GM19035 (cell line): ENCODE results near the gene UROD.
"Not testable (repeated sequence)": the region's sequence is repeated elsewhere in the genome, so short reads cannot be mapped to it uniquely, and the experiment has no call there.

ENCODE experiments used
- ATAC-seq: cut with Tn5 transposase; IDR thresholded peaks from one replicate; pipeline ENCODE4 v1.9.1; 2021; ENCODE audit not compliant: unreplicated experiment

Gene UROD

DNA sequence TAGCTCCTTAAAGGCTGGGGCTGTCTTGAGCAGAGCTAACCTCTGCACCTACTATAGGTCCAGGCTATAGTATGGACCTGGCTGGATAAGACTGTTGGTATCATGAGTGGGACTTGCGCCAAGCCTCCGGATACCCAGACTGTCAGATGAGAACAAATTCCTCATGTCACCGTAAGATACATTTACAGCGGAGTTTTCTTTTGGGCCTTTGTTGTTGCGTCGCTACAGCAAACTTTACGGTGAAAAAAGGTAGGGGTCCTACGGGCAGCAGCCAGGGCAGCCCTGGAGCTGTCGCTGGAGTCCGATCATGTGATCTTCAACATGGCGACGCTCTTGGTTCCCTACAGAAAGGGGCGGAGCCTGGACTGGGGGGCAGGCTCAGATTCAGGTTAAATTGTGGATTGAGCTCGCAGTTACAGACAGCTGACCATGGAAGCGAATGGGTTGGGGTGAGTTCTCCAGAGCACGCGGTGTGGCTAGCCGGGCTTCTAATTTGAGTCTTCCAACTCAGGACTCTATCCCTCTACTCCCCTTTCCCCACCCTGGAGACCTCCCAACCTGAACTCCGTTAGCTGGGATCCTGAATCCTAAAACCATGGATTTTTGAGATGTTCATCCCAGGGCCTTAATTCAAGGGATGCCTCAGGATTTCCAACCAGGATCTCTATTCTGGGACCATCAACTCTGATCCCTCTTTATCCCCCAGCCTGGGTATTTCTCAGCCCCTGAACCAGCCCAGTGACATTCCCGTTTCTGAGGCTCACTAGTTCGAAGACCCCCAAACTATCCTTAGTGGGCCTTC, at the start of gene UROD:
Gene UROD (plus strand): TSS at position 418 of the 802 bp plus-strand sequence. CDS start 12 bp downstream, at position 430.
- peak; percentile 72 for ATAC-seq

DNA sequence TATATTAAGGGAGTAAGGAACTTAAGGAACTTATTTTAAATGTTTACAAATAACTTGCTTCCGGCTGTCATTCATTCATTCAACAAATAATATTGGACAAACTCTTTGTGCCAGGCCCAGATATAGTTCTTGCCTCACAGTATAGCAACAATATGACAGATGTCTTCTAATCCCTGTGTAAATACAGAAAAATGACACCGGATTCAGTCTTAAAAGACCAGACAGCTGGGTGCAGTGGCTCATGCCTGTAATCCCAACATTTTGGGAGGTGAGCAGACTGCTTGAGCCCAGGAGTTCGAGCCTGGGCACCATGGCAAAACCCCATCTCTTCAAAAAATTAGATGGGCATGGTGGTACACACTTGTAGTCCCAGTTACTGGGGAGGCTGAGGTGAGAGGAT, 49.3 kb upstream of the UROD start:
- no peak for ATAC-seq

- ATAC-seq = no peak
Measured at GRCh38 chr1:44964396-44964795, 47.7 kb upstream of the UROD start.

- no peak for ATAC-seq
Measured at GRCh38 chr1:44970317-44970716, 41.7 kb upstream of the UROD start.

DNA sequence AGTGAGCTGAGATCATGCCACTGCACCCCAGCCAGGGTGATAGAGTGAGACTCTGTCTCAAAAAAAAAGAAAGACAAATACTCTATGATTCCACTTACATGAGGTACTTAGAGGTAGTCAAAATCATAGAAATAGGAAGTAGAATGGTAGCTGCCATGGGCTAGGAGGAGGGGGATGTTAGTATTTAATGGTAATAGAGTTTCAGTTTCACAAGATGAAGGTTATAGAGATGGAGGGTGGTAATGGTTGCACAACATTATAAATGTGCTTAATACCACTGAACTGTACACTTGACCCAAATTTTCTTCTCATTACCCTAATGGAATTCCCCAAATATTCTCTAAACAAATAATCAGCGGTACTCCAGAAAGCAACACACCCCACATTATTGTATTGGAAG, 38.4 kb upstream of the UROD start:
- no peak for ATAC-seq

DNA sequence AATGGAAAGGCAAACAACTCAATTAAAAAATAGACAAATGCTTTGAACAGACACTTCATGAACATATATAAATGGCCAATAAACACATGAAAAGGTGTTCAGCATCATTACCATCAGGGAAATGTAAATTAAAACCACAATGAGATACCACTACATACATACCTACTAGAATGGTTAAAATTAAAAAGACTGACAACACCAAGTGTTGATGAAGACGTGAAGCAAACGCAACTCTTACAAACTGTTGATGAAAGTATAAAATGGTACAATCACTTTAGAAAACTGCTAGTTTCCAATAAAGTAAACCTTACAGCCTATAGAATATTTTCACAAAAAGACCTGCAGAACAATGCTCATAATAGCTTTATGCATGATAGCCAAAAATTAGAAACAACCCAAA, 35.8 kb upstream of the UROD start:
- no peak for ATAC-seq

DNA sequence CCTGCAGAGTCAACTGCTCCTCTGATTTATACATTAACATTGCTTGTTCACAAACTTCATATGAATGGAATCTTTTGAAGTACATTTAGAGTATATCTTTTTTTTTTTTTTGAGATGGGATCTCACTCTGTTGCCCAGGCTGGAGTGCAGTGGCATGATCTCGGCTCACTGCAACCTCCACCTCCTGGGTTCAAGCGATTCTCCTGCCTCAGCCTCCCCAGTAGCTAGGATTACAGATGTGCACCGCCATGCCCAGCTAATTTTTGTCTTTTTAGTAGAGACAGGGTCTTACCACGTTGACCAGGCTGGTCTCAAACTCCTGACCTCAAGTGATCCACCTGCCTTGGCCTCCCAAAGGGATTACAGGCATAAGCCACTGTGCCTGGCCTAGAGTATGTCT, 34.7 kb upstream of the UROD start:
- ATAC-seq = not testable (repeated sequence)

GRCh38 chr1:44985747-44986359, 26.2 kb upstream of the UROD start:
- ATAC-seq = peak; percentile 9

DNA sequence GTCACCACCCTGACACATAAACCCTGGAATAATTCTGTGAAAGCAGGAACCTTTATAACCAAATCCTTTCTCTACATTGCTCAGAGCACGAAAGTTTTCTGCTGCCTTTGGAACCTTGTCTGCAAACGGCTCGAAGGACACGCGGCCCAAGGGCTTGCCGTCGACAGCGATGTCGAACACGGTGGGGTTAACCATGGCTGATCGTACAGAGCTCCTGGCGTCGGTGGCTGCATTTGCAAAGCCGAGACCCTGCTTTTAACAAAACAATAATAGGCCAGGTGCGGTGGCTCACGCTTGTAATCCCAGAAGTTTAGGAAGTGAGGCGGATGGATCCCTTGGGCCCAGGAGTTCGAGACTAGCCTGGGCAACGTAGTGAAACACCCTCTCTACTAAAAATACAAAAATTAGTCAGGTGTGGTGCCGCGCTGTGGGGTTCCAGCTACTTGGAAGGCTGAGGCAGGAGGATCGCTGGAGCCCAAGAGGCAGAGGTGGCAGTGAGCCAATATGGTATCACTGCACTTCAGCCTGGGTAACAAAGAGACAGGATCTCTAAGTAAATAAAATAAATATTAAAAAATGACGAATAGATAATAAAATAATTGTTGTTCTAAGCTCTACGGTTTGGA, 23.4 kb upstream of the UROD start:
- no peak for ATAC-seq

- no peak for ATAC-seq
Measured at GRCh38 chr1:44994309-44994898, 17.6 kb upstream of the UROD start.

- ATAC-seq = no peak
Measured at GRCh38 chr1:44995467-44996238, 16.4 kb upstream of the UROD start.

- no peak for ATAC-seq
Measured at GRCh38 chr1:44999232-44999631, 12.8 kb upstream of the UROD start.

- ATAC-seq = no peak
Measured at GRCh38 chr1:45001011-45001481, 11.0 kb upstream of the UROD start.

- not testable (repeated sequence) for ATAC-seq
Measured at GRCh38 chr1:45001576-45001975, 10.5 kb upstream of the UROD start.

GRCh38 chr1:45002650-45003645, 9.1 kb upstream of the UROD start:
- ATAC-seq = no peak

DNA sequence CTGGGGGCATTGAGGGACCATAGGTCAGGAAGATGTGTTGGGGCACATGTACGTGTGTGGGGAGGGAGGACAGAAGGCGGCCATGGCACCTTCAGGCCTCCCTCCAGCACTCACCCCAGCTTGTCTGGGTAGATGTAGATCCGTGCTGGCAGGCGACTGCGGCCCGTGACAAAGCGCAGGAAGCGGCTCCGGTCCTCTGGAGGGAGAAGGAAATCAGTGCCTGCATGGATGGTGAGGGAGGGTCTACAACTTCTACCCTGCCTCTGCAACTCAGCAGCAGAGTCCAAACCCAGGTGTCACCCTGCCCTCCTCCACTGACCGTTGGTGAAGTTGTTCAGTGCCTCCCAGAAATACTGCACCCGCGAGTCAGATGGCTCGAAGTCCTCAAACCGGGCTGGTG, 8.3 kb upstream of the UROD start:
- ATAC-seq = no peak

DNA sequence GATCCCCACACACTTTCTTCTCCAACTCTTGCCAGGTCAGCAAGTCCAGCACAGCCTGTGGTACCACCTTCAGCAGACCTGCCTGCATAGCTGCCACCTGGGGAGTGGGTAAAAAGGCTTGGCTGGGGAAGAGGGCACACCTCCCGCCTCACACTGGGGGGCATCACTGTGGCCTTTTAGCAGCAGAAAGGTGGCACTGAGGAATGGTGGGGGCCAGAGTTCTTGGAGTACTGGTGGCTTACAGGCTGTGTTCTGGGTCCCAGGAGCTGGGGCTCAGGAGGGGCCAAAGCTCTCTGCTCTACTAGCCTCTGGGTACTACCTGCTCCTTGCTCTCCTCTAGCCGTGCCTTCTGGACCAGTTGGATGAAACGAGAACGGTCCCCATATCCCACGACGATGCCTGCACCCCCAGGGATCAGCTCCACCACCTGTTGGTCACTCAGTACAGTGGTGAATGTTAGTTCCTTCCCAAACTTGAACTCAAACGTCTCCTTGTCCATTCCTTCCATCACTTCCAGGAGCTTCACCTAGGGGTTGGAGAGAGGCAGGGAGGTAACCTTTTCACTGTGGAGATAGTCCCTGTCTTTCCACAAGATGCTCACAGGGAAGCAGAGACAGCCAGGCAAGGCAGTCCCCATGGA, 7.7 kb upstream of the UROD start:
- ATAC-seq = no peak

GRCh38 chr1:45005761-45006160, 6.3 kb upstream of the UROD start:
- ATAC-seq = no peak

GRCh38 chr1:45007311-45007710, 4.7 kb upstream of the UROD start:
- no peak for ATAC-seq
